Ishikawa (cell line): Measurements from ENCODE around the gene RXFP3.

ENCODE experiments used
- CEBPB ChIP-seq: IDR thresholded peaks from 2 replicates; pipeline ENCODE4 v1.6.1; 2012
- CREB1 ChIP-seq: IDR thresholded peaks from 2 replicates; pipeline ENCODE4 v1.6.1; 2012; ENCODE audit warnings: low read depth
- EGR1 ChIP-seq: IDR thresholded peaks from 2 replicates; pipeline ENCODE4 v1.6.1; 2012
- EP300 ChIP-seq: IDR thresholded peaks from 2 replicates; pipeline ENCODE4 v1.6.1; 2012; ENCODE audit warnings: borderline replicate concordance
- FOXM1 ChIP-seq: IDR thresholded peaks from 2 replicates; pipeline ENCODE4 v1.6.1; 2012; ENCODE audit warnings: low read depth, borderline replicate concordance
- MAX ChIP-seq: IDR thresholded peaks from 2 replicates; pipeline ENCODE4 v1.6.1; 2012
- NFIC ChIP-seq: IDR thresholded peaks from 2 replicates; pipeline ENCODE4 v1.6.1; 2012
- RAD21 ChIP-seq: IDR thresholded peaks from 2 replicates; pipeline ENCODE4 v1.6.1; 2012; ENCODE audit warnings: low read depth
- TAF1 ChIP-seq: IDR thresholded peaks from 2 replicates; pipeline ENCODE4 v1.6.1; 2012; ENCODE audit warnings: low read depth, mild to moderate bottlenecking
- TCF12 ChIP-seq: IDR thresholded peaks from 2 replicates; pipeline ENCODE4 v1.6.1; 2012; ENCODE audit warnings: low read depth
- TEAD4 ChIP-seq: IDR thresholded peaks from 2 replicates; pipeline ENCODE4 v1.6.1; 2012
- YY1 ChIP-seq: IDR thresholded peaks from 2 replicates; pipeline ENCODE4 v1.6.1; 2012; ENCODE audit warnings: low read depth
- ZBTB7A ChIP-seq: IDR thresholded peaks from 2 replicates; pipeline ENCODE4 v1.6.1; 2012; ENCODE audit warnings: low read depth
- TF ChIP-seq, protein P1 (sequence below): IDR thresholded peaks from 2 replicates; pipeline ENCODE4 v1.6.1; 2012
- TF ChIP-seq, protein P2 (sequence below): IDR thresholded peaks from 2 replicates; pipeline ENCODE4 v1.6.1; 2012; ENCODE audit warnings: low read depth, mild to moderate bottlenecking

RXFP3 gene

DNA sequence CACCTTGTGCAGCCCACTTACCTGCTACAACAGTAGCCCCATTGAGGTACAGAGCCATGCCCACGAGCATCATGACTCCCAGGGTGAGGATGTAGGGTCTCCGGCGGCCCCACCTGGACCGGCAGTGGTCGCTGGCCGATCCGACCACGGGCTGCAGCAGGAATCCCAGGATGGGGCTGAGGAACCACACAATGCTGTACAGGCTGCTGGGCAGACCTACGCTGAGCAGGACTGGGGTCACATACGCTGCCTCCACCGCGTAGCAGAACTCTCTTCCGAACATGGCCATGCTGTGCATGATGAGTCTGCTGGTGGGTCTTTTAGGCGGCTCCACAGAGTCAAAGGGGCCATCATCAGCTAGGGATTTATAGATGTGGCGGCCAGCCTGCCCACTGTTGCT is 48.0 kb downstream of the RXFP3 start:
- TF ChIP-seq ZBTB7A (no peak), TEAD4 (no peak), TCF12 (no peak), NFIC (no peak), CEBPB (no peak), EGR1 (no peak), CREB1 (no peak), YY1 (no peak), EP300 (no peak), FOXM1 (no peak), TAF1 (no peak), MAX (no peak)
- TF ChIP-seq, protein P1, sequence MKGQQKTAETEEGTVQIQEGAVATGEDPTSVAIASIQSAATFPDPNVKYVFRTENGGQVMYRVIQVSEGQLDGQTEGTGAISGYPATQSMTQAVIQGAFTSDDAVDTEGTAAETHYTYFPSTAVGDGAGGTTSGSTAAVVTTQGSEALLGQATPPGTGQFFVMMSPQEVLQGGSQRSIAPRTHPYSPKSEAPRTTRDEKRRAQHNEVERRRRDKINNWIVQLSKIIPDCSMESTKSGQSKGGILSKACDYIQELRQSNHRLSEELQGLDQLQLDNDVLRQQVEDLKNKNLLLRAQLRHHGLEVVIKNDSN, result no peak
- TF ChIP-seq, protein P2, sequence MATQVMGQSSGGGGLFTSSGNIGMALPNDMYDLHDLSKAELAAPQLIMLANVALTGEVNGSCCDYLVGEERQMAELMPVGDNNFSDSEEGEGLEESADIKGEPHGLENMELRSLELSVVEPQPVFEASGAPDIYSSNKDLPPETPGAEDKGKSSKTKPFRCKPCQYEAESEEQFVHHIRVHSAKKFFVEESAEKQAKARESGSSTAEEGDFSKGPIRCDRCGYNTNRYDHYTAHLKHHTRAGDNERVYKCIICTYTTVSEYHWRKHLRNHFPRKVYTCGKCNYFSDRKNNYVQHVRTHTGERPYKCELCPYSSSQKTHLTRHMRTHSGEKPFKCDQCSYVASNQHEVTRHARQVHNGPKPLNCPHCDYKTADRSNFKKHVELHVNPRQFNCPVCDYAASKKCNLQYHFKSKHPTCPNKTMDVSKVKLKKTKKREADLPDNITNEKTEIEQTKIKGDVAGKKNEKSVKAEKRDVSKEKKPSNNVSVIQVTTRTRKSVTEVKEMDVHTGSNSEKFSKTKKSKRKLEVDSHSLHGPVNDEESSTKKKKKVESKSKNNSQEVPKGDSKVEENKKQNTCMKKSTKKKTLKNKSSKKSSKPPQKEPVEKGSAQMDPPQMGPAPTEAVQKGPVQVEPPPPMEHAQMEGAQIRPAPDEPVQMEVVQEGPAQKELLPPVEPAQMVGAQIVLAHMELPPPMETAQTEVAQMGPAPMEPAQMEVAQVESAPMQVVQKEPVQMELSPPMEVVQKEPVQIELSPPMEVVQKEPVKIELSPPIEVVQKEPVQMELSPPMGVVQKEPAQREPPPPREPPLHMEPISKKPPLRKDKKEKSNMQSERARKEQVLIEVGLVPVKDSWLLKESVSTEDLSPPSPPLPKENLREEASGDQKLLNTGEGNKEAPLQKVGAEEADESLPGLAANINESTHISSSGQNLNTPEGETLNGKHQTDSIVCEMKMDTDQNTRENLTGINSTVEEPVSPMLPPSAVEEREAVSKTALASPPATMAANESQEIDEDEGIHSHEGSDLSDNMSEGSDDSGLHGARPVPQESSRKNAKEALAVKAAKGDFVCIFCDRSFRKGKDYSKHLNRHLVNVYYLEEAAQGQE, result no peak

GRCh38 chr5:33984671-33985124 is 48.5 kb downstream of the RXFP3 start, which contains the start of gene SLC45A2:
Gene SLC45A2 (minus strand): TSS chr5:33984693. CDS start chr5:33984583, 110 bp downstream.
- TF ChIP-seq EGR1 (no peak), CREB1 (no peak)

DNA sequence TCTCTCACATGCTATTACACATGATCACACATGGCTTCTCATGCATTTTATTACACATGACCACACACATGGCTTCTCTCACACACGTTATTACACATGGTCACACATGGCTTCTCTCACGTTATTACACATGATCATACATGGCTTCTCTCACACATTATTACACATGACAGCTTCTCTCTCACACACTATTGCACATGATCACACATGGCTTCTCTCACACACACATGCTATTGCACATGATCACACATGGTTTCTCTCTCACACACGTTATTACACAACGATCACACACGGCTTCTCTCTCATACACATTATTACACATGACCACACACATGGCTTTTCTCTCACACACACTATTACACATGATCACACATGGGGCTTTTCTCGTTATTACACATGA is 49.3 kb downstream of the RXFP3 start:
- TF ChIP-seq ZBTB7A, result no peak
- TF ChIP-seq EGR1, result no peak
- TF ChIP-seq YY1, result no peak
- TF ChIP-seq, protein P1, result no peak
- TF ChIP-seq NFIC, result no peak
- TF ChIP-seq MAX, result no peak
- TF ChIP-seq RAD21, result no peak
- TF ChIP-seq TAF1, result no peak
- TF ChIP-seq EP300, result no peak
